ENCODE measurements around the gene CLDN18.

CLDN18 gene

GRCh38 chr3:138027821-138028220, 17.9 kb downstream of the CLDN18 start:
- no peak for DNase-seq

GRCh38 chr3:138030734-138031280, 20.8 kb downstream of the CLDN18 start:
- DNase-seq: no peak

GRCh38 chr3:138031536-138031935, 21.6 kb downstream of the CLDN18 start:
- no peak for DNase-seq

GRCh38 chr3:138032567-138032966, 22.6 kb downstream of the CLDN18 start:
- no peak for DNase-seq

- DNase-seq: no peak
Measured at GRCh38 chr3:138033202-138033691, 23.3 kb downstream of the CLDN18 start.

GRCh38 chr3:138034918-138035317, 25.0 kb downstream of the CLDN18 start:
- no peak for DNase-seq

GRCh38 chr3:138036572-138036971, 26.6 kb downstream of the CLDN18 start:
- DNase-seq: no peak

GRCh38 chr3:138038725-138039462, 28.9 kb downstream of the CLDN18 start:
- no peak for DNase-seq

- no peak for DNase-seq
Measured at GRCh38 chr3:138042043-138042442, 32.1 kb downstream of the CLDN18 start.

- DNase-seq: no peak
Measured at GRCh38 chr3:138043266-138044029, 33.5 kb downstream of the CLDN18 start.

GRCh38 chr3:138046085-138046484, 36.1 kb downstream of the CLDN18 start:
- no peak for DNase-seq

GRCh38 chr3:138046955-138047354, 37.0 kb downstream of the CLDN18 start:
- no peak for DNase-seq

GRCh38 chr3:138047596-138048158, 37.7 kb downstream of the CLDN18 start:
- DNase-seq: no peak

- no peak for DNase-seq
Measured at GRCh38 chr3:138049157-138049919, 39.4 kb downstream of the CLDN18 start.

GRCh38 chr3:138051947-138052802, 42.2 kb downstream of the CLDN18 start:
- no peak for DNase-seq

GRCh38 chr3:138054057-138054456, 44.1 kb downstream of the CLDN18 start:
- no peak for DNase-seq

- no peak for DNase-seq
Measured at GRCh38 chr3:138057384-138057783, 47.4 kb downstream of the CLDN18 start.

GRCh38 chr3:138059261-138059660, 49.3 kb downstream of the CLDN18 start:
- DNase-seq: no peak

- DNase-seq: no peak
Measured at GRCh38 chr3:138060792-138061191, 50.8 kb downstream of the CLDN18 start.

GRCh38 chr3:138062037-138062436, 52.1 kb downstream of the CLDN18 start:
- DNase-seq: no peak

- no peak for DNase-seq
Measured at GRCh38 chr3:138062626-138063025, 52.7 kb downstream of the CLDN18 start.

GRCh38 chr3:138063416-138063815, 53.5 kb downstream of the CLDN18 start:
- no peak for DNase-seq
